Measurements from ENCODE around the gene TMEM86A. TPM values are rescaled to one million over a fixed set of nuclear protein-coding genes. Genes with fewer than 3 reads are reported as not detected.
A peak's percentile ranks its signal among the peaks of the same experiment; 100 is the strongest.

Gene TMEM86A
- total RNA-seq, 2 experiments from 2014 or later = 0.11 to 0.34 TPM

GRCh38 chr11:18726040-18726439, 27.5 kb downstream of the TMEM86A start, which contains the start of gene IGSF22:
IGSF22 (minus strand) TSS chr11:18726188; CDS start chr11:18724236, 1,952 bp downstream.
- ATAC-seq (no peak), DNase-seq (no peak)
- Mint-ChIP-seq H3K4me3 (no peak within 1 kb of the TSS), H3K27ac (no peak within 1 kb of the TSS), H3K4me1 (ENCODE audit: low read depth) (peaks cover 3% of the 10 kb centered on the region), H3K9me3 (no peaks in the 10 kb centered on the region), H3K27me3 (no peaks in the 10 kb centered on the region), H3K36me3 (ENCODE audit: low read depth) (no peaks in the 10 kb centered on the region)
- ChIA-PET POLR2A (interaction anchor here (0.6 to 0.7 kb wide), 2 partner anchors 37 to 39 kb away, joined by 3 read pairs; no protein-coding TSS in a partner anchor), CTCF (interaction anchor here (1.0 kb wide), 1 partner anchor 13 kb away, joined by 3 read pairs; no protein-coding TSS in a partner anchor)
- intact Hi-C loops (cut with micrococcal nuclease) = no loop called here
- TF ChIP-seq CTCF (IDR thresholded peaks at IDR 0.05) = no peak

GRCh38 chr11:18727479-18728236, 29.1 kb downstream of the TMEM86A start:
- Mint-ChIP-seq H3K4me3 (no peak overlapping the region), H3K27ac (no peak overlapping the region), H3K36me3 (ENCODE audit: low read depth) (no peaks in the 10 kb centered on the region), H3K4me1 (ENCODE audit: low read depth) (peaks cover 5% of the 10 kb centered on the region), H3K9me3 (no peaks in the 10 kb centered on the region), H3K27me3 (no peaks in the 10 kb centered on the region)
- ATAC-seq (peak; percentile 86), DNase-seq (peak; percentile 62)
- TF ChIP-seq CTCF (IDR thresholded peaks at IDR 0.05) = peak; percentile 85
- ChIA-PET POLR2A (interaction anchor here (1.2 kb wide), 1 partner anchor 9 kb away, joined by 3 read pairs; no protein-coding TSS in a partner anchor), CTCF (interaction anchor here (0.6 to 2.3 kb wide), 25 partner anchors 9 to 484 kb away, joined by 3 to 16 read pairs (median 4); partner anchors contain the start of genes HPS5, TMEM86A and TSG101)
- intact Hi-C loops (cut with micrococcal nuclease) = no loop called here

- ChIA-PET CTCF (interaction anchor here (0.6 to 2.3 kb wide), 21 partner anchors 9 to 485 kb away, joined by 3 to 16 read pairs (median 4); partner anchors contain the start of genes HPS5, TMEM86A and TSG101), POLR2A (no interaction called here)
- Mint-ChIP-seq H3K9me3 (no peaks in the 10 kb centered on the region), H3K4me3 (no peak overlapping the region), H3K27ac (no peak overlapping the region), H3K4me1 (ENCODE audit: low read depth) (peaks cover 5% of the 10 kb centered on the region), H3K27me3 (no peaks in the 10 kb centered on the region), H3K36me3 (ENCODE audit: low read depth) (no peaks in the 10 kb centered on the region)
- TF ChIP-seq CTCF (IDR thresholded peaks at IDR 0.05) = no peak
- ATAC-seq = no peak
- DNase-seq = no peak
- intact Hi-C loops (cut with micrococcal nuclease) = no loop called here
Measured at GRCh38 chr11:18728658-18729057, 30.1 kb downstream of the TMEM86A start.

- intact Hi-C loops (cut with micrococcal nuclease) = no loop called here
- Mint-ChIP-seq H3K36me3 (ENCODE audit: low read depth) (no peaks in the 10 kb centered on the region), H3K27me3 (no peaks in the 10 kb centered on the region), H3K4me1 (ENCODE audit: low read depth) (peaks cover 5% of the 10 kb centered on the region), H3K27ac (no peak overlapping the region), H3K9me3 (no peaks in the 10 kb centered on the region), H3K4me3 (no peak overlapping the region)
- ATAC-seq = no peak
- TF ChIP-seq CTCF (IDR thresholded peaks at IDR 0.05) = no peak
- POLR2A ChIA-PET = interaction anchor here (0.5 kb wide), 1 partner anchor 34 kb away, joined by 3 read pairs; no protein-coding TSS in a partner anchor
- CTCF ChIA-PET = interaction anchor here (0.8 to 1.0 kb wide), 2 partner anchors 10 to 203 kb away, joined by 3 read pairs; partner anchors contain the start of gene TSG101
- no peak for DNase-seq
Measured at GRCh38 chr11:18729426-18729825, 30.8 kb downstream of the TMEM86A start.

- Mint-ChIP-seq H3K27ac (no peak overlapping the region), H3K4me1 (ENCODE audit: low read depth) (peaks cover 5% of the 10 kb centered on the region), H3K9me3 (no peaks in the 10 kb centered on the region), H3K4me3 (no peak overlapping the region), H3K36me3 (ENCODE audit: low read depth) (no peaks in the 10 kb centered on the region), H3K27me3 (no peaks in the 10 kb centered on the region)
- POLR2A ChIA-PET = no interaction called here
- intact Hi-C loops (cut with micrococcal nuclease) = loop anchor here (5.0 kb wide), 1 partner anchor 188 kb away; no protein-coding TSS in a partner anchor
- DNase-seq = no peak
- no peak for ATAC-seq
- no peak for TF ChIP-seq CTCF (IDR thresholded peaks at IDR 0.05)
- CTCF ChIA-PET = interaction anchor here (0.8 to 3.1 kb wide), 6 partner anchors 8 to 189 kb away, joined by 3 to 33 read pairs (median 16); no protein-coding TSS in a partner anchor
Measured at GRCh38 chr11:18730020-18730419, 31.4 kb downstream of the TMEM86A start.

Measured in activated CD8-positive, alpha-beta T cell treated with anti-CD3 and anti-CD28 coated beads for 36 hours (primary cell).